ENCODE measurements around the gene RDH13. TPM values are rescaled to one million over a fixed set of nuclear protein-coding genes. Genes with fewer than 3 reads are reported as not detected.
"Not testable (repeated sequence)": the region's sequence is repeated elsewhere in the genome, so short reads cannot be mapped to it uniquely, and the experiment has no call there.

RDH13 gene
- polyA plus RNA-seq, 5 donors = 7.4 to 15.0 (median 12.5) TPM

DNA sequence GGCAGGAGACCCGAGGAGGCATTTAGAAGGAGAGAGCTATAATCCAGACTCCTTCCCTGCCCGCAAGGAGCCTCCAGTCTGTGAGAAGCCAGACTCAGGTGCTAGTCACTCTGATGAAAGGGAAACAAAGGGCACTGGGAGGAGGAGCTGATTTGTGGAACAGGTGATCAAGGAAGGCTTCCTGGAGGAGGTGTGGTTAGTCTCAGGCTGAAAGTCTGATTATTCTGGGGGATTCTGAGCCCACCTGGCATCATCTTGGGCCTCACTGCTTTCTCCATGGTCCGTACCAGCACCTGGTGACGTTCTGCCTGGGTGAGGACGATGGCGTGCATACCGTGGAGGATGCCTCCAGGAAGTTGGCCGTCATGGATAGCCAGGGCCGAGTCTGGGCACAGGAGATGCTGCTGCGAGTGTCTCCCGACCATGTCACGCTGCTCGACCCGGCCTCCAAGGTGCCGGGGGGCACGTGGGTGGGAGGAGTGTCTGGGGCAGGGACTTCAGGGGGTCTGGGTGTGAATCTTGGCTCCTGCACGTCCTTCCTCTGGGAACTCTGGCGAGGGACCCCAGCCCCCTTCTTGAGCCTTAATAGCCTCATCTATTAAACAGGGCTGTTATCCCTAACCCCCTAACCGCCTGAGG lies 16.6 kb upstream of the RDH13 start:
- no peak for DNase-seq

DNA sequence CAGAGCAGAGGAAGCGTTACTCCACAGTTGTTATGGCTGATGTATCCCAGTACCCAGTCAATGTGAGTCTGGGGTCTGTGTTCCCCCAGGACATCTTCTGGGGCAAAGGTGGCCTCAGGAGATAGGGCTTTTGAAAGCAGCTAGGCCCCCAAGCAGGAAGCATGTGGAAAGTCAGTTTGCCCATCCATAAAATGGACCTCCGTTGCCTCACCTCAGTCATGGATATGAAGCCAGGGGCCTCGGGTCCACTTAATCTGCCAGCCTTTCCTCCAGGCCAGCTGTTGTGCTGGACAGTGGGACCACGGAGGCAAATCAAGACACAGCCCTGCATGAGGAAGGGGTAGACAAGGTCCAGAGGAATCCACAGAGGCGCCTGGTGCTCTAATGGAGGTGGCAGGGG lies 16.0 kb upstream of the RDH13 start:
- no peak for DNase-seq

DNA sequence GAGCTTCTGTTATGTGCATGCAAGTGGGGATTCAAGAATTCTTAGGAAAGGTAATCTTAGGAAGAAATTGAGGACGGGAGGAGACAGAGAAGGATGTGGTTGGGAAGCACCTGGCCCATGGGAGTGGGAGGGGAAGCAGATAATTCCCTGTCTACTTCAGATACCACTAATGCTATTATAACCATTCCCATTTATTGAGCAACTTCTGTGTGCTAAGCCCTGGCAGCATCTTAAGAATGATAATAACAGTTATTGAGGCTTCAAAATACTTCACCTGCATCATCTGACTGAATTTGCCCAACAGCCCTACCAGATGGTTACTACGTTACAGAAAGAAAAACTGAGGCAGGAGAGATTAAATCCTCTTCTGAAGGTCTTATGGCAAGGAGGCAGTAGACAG lies 14.2 kb upstream of the RDH13 start:
- DNase-seq = no peak

DNA sequence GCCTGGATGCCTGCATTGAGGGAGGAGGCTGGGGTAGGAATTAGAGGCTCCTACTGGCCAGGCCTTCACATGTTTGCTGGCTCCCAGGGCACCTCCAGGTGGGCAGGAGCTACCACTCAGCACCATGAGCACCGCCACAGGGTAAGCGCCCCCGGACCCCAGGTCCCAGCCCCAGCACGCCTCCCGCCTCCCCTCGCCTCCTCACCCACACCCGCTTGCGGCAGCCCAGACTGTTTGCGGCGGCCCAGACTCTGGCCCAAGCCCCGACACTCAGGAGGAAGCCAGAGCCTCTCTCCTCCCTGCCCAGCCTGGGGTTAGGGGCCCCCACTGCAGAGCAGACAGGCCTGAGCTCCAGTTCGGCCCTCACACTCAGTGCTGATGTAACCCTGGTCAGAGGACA lies 13.4 kb upstream of the RDH13 start:
- DNase-seq = no peak

DNA sequence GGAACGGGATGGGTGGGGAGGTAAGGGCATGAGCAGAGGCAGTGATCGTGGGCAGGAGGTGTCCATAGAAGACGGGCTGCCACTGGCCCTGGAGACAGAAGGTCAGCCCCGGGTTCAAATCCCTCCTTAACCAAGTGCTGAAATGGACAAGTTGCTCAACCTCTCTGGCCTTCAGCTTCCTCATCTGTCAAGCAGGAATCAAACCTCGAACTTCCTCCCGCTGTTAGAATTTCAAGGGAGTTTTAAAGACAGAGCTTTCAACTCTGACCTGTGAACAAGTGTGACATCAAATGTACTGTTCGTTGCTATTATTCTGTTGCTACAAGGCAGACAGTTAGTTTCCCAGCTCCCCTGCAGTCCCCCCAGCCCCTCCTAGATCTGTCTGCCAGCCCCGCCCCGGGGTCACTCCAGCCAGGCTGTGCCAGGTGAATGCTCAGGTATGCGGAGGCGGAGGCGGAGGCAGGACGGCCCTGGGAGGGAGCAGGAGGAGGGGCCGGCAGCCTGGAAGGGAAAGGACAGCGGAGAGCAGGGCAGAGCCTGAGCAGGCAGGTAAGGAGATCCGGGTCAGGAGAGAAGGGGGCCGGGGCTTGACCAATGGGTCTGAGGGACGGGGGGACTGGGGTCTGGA lies 12.5 kb upstream of the RDH13 start, which contains the start of gene EPS8L1:
EPS8L1 (plus strand) TSS at position 499 of the 628 bp plus-strand sequence. CDS start 576 bp downstream, outside the sequence.
- no peak for DNase-seq

DNA sequence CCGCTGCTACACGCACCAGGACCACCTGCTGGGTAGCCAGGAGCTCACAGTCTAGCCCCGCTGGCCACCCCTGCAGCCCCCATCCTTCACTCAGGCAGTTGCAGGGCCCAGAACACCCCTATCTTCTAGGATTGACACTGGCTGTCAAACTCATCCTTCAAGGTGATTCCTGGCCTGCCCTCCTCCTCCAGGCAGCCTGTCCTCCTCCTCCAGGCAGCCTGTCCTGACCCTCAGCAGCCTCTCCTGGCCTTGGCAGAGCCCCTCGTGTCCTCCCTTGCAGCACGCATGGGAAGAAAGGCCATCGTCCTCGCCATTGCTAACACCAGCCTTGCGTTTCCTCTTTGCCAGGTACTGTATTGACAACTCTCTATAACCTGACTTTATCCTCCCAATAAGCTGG lies 9.0 kb upstream of the RDH13 start:
- DNase-seq = no peak

DNA sequence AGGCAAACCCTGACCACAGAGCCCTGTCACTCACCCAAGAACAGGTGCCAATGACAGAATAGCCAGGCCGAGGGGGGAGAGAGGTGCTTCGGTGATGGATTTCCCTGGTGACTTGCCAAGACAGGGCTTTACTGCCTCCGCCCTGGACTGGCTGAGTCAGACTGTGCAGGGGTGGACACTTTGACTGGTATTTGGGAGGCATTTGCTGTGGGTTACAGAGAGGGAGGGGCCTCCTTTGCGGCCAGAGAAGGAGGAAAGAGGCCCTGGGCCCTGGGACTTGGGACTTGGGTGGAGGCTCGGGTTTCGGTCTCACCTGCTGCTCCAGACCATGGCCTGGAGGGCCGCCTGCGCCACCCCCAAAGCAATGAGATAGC lies 8.2 kb upstream of the RDH13 start:
- no peak for DNase-seq

DNA sequence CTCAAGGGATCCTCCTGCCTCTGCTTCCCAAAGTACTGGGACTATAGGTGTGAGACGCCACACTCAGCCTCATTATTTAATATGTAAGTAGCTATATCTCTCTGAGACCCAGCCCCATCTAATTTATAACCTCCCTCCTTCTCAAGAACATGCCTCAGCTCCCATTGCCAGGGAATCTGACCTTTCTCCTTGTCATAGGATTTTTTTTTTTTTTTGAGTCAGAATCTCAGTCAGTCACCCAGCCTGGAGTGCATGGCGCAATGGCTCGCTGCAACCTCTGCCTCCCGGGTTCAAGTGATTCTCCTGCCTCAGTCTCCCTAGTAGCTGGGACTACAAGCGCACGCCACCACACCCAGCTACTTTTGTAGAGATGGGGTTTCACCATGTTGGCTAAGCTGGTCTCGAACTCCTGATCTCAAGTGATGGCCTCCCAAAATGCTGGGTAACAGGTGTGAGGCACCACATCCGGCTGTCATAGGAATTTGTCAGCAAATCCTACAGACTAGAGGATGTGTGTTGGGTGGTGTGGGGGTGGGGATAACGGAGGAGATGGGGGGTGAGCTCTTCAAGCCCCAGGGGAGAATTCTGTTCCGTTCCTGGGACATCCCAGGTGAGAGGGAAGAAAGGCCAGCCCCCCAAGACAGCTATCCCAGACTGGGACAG lies 7.6 kb upstream of the RDH13 start:
- DNase-seq = no peak

DNA sequence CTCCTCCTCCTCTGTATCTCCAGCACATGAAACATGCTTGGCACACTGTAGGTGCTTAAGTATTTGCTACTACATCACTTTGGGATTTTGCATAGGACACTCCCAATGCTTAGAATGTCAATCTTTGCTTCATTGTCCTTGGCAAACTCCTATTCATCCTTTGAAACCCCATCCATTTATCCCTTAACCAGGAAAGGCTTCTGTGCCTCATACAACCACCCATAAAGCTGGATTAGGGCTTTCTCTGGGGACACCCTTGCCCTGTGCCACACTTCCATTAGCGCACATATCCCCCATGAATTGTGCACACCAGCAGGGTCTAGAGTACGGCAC lies 6.9 kb upstream of the RDH13 start:
- DNase-seq = no peak

DNA sequence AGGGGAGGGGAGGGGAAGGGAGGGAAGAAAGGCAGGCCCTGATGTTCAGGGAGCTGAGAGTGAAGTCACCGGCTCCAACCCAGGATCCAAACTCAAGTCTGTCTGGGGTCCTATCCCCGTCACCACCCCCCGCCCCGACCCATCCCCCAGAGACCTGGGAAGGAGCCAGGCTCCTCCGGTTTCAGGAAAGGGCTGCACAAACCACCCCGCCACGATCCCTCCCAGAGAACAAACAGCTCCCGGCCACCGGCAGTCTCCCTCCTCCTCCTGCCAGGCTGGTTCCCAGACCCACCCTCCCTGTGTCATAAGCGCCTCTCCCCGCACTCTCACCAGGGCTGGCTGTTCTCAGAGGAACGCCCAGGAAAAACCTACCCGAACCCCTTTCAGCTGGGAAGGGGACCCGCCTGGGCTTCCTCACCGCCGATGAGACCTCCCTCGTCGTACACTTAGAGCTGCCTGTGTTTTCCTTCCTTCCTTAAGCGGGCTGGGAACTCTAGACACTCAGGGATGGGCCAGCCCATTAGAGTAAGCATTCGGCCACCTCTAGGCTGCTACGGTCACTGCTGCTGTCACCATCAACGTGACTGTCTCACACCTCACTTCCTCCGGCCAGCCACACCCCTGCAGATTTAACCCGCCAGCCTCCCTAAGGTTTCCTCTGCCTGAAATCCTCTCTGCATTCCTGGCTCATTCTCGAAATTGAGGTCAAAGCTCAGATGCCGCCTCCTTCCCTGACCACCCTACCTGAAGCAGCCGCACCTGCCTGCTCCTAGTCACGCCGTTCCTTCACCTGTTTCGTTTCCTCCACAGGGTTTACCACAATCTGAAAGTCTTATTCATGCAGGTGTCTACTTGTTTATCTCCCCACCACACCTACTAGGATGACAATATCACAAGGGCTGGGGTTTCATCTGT lies 6.3 kb upstream of the RDH13 start:
- DNase-seq = peak; percentile 37 to 38

DNA sequence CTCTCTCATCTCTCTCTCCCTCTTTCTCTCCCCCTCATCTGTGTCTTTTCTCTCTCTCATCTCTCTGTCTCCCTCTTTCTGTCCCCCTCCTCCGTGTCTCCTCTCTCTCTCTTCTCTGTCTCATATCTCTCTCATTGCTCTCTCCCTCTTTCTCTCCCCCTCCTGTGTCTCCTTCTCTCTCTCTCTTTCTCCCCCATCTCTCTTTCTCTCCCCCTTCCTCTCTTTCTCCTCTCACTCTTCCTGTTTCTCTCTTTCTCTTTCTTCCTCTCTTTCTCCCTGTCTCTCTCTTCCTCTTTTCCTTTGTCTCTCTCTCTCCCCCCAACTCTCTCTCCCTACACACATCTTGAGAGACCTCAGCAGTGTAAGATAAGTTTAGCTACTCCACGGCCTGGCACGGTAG lies 4.9 kb upstream of the RDH13 start:
- no peak for DNase-seq

DNA sequence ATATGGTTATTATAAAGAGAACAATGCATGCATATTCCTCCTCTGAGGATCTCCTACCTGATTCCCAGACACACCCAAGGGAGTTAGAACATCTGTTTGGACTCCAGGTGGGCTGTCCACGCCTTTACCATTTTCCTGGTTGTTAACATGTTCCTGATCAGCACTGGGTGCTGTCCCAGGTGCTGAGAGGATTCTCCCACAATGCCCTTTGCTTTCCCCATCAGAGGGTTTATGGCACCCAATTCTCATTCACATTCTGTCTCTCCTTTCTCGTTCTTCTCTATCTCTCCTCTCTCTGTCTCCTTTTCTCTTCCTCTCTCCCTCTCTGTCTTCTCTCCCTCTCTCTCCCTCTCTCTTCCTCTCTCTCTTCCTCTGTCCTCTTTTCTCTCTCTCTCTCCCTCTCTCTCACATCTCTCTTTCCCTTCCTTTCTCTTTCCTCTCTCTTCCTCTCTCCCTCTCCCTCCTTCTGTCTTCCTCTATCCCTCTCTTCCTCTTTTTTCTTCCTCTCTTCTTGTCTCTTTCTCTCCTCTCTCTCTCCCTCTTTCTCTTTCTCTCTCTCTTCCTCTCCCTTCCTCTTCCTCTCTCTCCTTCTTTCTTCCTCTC lies 3.3 kb upstream of the RDH13 start:
- no peak for DNase-seq

DNA sequence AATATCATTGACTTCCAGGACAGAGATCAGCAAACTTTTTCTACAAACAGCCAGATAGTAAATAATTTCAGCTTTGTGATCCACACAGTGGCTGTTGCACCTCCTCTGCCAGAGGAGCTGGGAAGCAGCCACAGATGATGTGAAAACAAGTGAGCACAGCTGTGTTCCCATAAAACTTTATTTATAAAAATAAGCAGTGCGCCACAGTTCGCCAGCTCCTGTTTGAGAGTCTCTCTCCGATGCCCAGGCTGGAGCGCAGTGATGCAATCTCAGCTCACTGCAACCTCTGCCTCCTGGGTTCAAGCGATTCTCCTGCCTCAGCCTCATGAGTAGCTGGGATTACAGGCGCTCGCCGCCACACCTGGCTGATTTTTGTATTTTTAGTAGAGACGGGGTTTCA lies 2.6 kb upstream of the RDH13 start:
- DNase-seq = not testable (repeated sequence)

DNA sequence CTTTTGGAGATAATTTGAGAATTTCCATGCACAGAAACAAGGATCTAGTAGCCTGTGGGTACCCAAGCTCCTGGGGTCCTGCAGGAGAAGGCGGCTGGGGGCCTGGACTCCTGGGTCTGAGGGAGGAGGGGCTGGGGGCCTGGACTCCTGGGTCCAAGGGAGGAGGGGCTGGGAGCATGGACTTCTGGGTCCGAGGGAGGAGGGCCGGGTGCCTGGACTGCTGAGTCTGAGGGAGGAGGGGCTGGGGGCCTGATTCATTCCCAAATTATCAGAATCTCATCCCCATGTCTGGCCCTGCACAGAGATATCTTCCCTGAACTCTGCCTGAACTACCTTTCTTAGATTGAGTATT lies 520 bp upstream of the RDH13 start:
- DNase-seq = no peak

DNA sequence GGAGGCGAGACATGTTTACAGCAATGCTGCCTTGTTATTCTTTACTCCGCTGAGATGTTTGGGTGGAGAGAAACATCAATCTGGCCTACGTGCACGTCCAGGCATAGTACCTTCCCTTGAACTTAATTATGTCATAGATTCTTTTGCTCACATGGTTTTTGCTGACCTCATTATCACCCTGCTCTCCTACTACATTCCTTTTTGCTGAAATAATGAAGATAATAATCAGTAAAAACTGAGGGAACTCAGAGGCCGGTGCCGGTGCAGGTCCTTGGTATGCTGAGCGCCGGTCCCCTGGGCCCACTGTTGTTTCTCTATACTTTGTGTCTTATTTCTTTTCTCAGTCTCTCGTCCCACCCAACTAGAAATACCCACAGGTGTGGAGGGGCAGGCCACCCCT lies 2.7 kb downstream of the RDH13 start:
- not testable (repeated sequence) for DNase-seq

DNA sequence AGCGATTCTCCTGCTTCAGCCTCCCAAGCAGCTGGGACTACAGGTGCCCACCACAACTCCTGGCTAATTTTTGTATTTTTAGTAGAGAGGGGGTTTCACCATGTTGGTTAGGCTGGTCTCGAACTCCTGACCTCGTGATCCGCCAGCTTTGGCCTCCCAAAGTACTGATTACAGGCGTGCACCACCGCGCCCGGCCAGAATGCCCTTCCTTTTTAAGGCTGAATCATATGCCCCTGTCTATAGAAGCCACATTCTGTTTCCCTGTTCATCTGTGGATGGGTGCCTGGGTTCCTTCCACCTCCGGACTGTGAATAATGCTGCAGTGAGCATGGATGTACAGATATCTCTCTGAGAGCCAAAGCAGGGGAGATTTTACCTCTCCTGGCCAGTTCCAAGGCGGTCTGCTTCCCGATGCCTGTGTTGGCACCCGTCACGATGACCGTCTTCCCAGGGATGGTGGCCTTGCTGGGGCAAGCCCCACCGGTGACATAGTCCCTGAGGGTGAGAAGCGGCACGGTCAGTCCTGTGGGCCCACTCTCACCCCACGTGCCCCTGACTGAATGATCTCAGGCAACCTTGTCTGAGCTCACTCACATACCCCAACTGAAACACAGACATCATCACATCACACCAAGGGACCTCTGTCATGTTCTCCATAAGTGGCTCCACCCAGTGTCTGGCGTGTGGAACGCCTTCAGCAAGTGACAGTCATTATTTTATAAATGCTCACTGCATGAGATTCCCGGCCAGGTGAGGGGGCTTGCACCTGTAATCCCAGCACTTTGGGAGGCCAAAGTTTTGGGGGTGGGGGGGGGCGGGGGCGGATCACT lies 4.0 kb downstream of the RDH13 start:
- DNase-seq = no peak

DNA sequence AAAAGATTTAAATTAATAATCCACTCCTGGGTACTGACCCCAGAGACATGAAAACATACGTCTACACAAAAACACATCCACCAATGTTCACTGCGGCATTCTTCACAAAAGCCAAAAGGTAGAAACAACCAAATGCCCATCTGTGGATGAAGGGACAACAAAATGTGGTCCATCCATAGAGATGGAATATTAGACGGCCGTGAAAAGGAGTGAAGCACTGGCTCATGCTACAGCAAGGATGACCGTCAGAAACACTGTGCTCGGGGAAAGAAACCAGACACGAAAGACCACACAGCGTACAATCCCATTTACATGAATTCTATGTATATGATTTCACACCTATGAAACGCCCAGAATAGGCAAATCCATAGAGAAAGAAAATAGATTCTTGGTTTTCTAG lies 6.1 kb downstream of the RDH13 start:
- no peak for DNase-seq

DNA sequence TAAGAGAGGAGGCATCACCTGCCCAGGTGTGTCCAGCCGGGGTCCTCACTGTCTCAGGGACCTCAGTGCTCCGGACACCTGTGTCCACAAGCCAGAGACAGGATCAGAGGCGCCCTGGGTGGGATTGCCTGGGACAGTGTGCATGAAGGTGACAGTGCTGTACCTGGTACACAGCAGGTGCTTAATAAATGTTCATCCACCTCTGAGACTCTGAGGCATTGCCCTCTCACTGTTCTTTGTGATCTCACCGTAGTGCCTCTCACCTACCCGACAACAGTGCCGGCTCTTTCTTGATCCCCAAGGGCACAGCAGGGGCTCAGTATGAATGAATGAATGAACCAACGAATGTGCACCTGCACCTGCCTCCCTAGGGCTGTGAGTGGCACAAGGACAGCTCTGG lies 9.2 kb downstream of the RDH13 start:
- DNase-seq = no peak

DNA sequence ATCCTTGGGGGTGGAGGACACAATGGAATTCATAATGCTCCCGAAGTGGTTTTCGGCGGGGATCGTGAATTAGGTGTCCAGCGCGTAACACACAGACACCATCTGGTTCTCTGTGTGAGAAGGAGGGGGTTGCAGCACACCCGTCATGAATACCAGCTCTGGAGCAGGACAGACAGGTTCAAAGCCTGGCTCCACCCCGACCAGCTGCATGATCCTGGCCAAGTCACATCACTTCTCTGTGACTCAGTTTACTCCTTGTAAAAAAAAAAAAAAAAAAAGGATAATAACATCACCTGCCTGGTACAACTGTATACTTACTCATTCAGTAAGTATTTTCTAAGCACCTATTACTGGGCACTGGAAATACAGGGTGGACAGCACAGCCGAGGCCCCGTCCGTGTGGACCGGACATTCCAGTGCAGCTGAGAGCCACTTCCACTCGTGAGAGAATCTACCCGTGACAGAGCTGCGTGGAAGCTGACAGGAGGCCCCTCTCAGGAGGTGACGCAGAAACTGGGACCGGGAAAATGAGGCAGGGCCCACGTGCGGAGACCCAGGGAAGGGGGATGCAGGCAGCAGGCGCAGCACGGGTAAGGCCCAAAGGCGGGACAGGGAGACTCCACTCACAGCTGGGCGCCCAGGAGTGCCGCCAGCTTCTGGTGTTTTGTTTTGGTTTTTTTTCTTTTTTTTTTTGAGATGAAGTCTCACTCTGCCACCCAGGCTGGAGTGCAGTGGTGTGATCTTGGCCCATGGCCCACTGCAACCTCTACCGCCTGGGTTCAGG lies 12.0 kb downstream of the RDH13 start:
- no peak for DNase-seq

DNA sequence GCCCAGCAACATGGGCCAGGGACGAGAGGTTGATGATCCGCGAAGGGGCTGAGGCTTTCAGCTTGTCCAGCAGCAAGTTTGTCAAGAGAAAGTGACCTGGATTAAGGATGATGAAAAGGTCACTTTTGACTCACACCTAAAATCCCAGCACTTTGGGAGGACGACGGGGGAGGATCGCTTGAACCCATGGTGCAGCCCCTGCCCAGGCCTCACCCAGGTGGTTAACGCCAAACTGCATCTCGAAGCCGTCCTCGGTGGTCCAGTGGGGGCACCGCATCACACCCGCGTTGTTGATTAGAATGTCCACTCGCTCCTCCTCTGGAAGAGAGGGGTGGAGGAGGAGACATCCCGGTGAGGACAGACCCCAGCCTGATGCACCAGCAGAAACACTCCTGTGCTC lies 14.5 kb downstream of the RDH13 start:
- no peak for DNase-seq
